Brain microvascular endothelial cell (primary cell): ENCODE results near the gene DCDC2.
"Not testable (repeated sequence)": the region's sequence is repeated elsewhere in the genome, so short reads cannot be mapped to it uniquely, and the experiment has no call there.

Source experiments
- DNase-seq: peaks from one replicate; pipeline ENCODE4 v3.0.0-alpha.2; 2020
- H3K27ac ChIP-seq: fragments of 250-450 bp; sonication (Bioruptor Pico); 2 replicates; pipeline ENCODE4 v1.5.1; 2020; ENCODE audit warnings: mild to moderate bottlenecking, moderate library complexity
- H3K27me3 ChIP-seq: fragments of 250-450 bp; sonication (Bioruptor Pico); replicated peaks from 2 replicates; pipeline ENCODE4 v1.5.1; 2020; ENCODE audit warnings: mild to moderate bottlenecking
- H3K36me3 ChIP-seq: fragments of 250-450 bp; sonication (Bioruptor Pico); replicated peaks from 2 replicates; pipeline ENCODE4 v1.5.1; 2020; ENCODE audit warnings: mild to moderate bottlenecking
- H3K4me3 ChIP-seq: 2 replicates; pipeline ENCODE4 v1.5.1; 2011; ENCODE audit warnings: low read depth, mild to moderate bottlenecking, control low read depth, low read length, moderate library complexity
- in situ Hi-C: cut with HindIII; loops from 2 replicates; pipeline ENCODE4 v1.10.0; 2017; ENCODE audit warnings: low sequenced_read_pairs, low pct_ligation_motif_present
- TF ChIP-seq, protein P1 (sequence below): IDR thresholded peaks from 2 replicates; pipeline ENCODE4 v1.5.1; 2011; ENCODE audit warnings: low read depth, mild to moderate bottlenecking, moderate library complexity, low read length, control low read depth, inconsistent platforms; ENCODE audit errors: missing control alignments

Gene DCDC2

DNA sequence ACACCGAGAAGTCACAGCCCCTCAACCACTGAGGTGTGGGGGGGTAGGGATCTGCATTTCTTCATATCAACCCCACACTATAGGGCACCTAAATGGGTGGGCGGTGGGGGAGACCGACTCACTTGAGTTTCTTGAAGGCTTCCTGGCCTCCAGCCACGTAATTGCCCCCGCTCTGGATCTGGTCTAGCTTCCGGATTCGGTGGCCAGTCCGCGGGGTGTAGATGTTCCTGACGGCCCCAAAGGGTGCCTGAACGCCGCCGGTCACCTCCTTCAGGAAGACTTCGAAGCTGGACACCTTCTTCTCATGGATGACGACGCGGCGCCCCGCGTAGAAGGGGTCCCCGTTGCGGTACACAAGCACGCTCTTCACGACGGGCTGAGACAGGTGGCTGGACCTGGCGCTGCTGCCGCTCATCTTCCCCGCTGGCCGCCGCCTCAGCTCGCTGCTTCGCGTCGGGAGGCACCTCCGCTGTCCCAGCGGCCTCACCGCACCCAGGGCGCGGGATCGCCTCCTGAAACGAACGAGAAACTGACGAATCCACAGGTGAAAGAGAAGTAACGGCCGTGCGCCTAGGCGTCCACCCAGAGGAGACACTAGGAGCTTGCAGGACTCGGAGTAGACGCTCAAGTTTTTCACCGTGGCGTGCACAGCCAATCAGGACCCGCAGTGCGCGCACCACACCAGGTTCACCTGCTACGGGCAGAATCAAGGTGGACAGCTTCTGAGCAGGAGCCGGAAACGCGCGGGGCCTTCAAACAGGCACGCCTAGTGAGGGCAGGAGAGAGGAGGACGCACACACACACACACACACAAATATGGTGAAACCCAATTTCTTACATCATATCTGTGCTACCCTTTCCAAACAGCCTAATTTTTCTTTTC, at the start of gene DCDC2:
DCDC2 (minus strand) TSS at position 724 of the 883 bp plus-strand sequence; CDS start at position 415, 309 bp downstream.
- Histone ChIP-seq H3K36me3 (no peaks in the 10 kb centered on the region), H3K27ac (no peak within 1 kb of the TSS), H3K4me3 (peak within 1 kb of the TSS; percentile 20), H3K27me3 (peaks cover 20% of the 10 kb centered on the region)
- TF ChIP-seq, protein P1, sequence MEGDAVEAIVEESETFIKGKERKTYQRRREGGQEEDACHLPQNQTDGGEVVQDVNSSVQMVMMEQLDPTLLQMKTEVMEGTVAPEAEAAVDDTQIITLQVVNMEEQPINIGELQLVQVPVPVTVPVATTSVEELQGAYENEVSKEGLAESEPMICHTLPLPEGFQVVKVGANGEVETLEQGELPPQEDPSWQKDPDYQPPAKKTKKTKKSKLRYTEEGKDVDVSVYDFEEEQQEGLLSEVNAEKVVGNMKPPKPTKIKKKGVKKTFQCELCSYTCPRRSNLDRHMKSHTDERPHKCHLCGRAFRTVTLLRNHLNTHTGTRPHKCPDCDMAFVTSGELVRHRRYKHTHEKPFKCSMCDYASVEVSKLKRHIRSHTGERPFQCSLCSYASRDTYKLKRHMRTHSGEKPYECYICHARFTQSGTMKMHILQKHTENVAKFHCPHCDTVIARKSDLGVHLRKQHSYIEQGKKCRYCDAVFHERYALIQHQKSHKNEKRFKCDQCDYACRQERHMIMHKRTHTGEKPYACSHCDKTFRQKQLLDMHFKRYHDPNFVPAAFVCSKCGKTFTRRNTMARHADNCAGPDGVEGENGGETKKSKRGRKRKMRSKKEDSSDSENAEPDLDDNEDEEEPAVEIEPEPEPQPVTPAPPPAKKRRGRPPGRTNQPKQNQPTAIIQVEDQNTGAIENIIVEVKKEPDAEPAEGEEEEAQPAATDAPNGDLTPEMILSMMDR = no peak
- in situ Hi-C loops = no loop called here
- DNase-seq = no peak

DNA sequence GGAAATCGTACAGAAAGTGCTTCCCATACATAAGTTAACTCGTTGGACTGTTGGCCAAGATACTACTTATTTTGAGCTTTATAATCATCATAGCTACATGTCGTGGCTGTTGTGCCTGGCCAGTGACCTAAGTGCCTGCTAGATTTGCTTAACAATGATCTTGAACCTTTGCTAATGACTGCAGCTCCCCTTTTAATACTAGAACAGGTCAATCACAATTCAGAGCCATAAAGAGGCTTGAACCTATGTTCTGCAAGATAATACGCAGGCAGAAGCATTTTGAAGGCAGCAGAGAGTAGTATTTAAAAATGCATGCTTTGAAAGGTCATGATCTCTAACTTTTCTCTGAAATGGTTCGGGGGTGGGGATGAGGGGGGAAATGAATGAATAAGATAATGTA, 47.4 kb upstream of the DCDC2 start:
- DNase-seq = no peak
- in situ Hi-C loops = no loop called here
- Histone ChIP-seq H3K27me3 (no peaks in the 10 kb centered on the region), H3K4me3 (no peak overlapping the region), H3K27ac (no peak overlapping the region), H3K36me3 (peaks cover 22% of the 10 kb centered on the region)
- TF ChIP-seq, protein P1 = no peak

DNA sequence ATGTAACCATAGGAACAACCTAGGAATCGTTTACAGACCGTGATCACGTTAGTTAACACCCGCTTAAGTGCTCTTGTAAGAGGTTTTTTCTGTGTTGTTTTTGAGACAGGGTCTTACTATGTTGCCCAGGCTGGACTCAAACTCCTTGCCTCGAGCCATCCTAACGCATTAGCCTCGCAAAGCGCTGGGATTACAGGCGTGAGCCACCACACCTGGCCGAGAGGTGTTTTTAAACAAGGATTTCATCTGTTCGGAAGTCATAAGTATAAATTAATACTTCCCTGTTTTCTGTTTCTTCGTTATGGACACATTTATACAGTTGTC, 45.6 kb upstream of the DCDC2 start:
- Histone ChIP-seq H3K4me3 (peak overlapping the region; percentile 98), H3K27ac (no peak overlapping the region), H3K36me3 (peaks cover 19% of the 10 kb centered on the region), H3K27me3 (no peaks in the 10 kb centered on the region)
- TF ChIP-seq, protein P1 = no peak
- no peak for DNase-seq
- in situ Hi-C loops = no loop called here

DNA sequence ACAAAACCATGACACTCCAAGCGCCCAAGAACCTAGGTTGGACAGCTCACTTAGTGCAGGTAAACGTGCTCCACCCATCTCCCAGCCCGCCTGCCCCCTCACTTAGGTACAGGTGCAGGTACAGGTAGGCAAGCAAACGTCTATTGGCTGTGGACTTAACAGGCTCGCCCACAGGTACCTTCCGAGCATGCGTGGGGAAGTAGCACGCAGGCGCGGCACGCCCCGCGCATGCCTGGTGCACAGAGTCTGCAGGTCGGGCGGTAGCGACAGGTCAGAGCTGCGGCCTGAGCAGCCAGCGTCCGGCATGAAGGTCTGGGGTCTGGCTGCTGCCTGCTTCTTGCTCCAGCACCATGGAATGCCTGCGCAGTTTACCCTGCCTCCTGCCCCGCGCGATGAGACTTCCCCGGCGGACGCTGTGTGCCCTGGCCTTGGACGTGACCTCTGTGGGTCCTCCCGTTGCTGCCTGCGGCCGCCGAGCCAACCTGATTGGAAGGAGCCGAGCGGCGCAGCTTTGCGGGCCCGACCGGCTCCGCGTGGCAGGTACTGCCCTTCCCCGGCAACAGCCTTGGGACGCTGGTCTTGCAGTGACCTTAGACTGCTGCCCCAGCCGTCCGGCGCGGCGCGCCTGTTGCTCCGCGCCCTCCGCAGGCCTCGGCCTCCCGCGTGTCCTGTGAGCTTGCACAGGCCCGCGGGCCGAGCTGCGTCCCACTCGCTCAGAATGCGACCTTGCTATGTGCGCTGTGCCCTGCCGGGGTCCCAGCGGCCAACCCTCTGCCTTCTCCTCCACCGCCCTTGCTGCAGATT, 45.0 kb upstream of the DCDC2 start, which contains the start of gene MRS2:
MRS2 (plus strand) TSS at position 240 of the 804 bp plus-strand sequence; CDS start at position 351, 111 bp downstream.
- no peaks in the 10 kb centered on the region for H3K27me3 ChIP-seq
- peak; percentile 60 for DNase-seq
- peak within 1 kb of the TSS; percentile 98 for H3K4me3 ChIP-seq
- in situ Hi-C loops = no loop called here
- H3K27ac ChIP-seq = peak within 1 kb of the TSS; percentile 9
- TF ChIP-seq, protein P1 = no peak
- H3K36me3 ChIP-seq = peaks cover 16% of the 10 kb centered on the region

DNA sequence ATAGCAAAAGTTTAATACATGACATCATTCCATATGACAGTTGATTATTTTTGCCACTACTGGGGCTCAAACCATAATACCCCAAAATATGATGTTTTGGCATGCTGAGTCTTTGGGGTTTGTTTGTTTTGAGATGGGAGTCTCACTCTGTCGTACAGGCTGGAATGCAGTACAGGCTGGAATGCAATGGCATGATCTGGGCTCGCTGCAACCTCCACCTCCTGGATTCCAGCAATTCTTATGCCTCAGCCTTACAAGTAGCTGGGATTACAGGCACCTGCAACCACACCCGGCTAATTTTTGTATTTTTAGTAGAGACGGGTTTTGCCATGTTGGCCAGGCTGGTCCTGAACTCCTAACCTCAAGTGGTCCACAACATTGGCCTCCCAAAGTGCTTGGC, 43.6 kb upstream of the DCDC2 start:
- Histone ChIP-seq H3K27me3 (no peaks in the 10 kb centered on the region), H3K27ac (no peak overlapping the region), H3K36me3 (peaks cover 9% of the 10 kb centered on the region), H3K4me3 (no peak overlapping the region)
- no peak for DNase-seq
- in situ Hi-C loops = no loop called here
- TF ChIP-seq, protein P1 = no peak

DNA sequence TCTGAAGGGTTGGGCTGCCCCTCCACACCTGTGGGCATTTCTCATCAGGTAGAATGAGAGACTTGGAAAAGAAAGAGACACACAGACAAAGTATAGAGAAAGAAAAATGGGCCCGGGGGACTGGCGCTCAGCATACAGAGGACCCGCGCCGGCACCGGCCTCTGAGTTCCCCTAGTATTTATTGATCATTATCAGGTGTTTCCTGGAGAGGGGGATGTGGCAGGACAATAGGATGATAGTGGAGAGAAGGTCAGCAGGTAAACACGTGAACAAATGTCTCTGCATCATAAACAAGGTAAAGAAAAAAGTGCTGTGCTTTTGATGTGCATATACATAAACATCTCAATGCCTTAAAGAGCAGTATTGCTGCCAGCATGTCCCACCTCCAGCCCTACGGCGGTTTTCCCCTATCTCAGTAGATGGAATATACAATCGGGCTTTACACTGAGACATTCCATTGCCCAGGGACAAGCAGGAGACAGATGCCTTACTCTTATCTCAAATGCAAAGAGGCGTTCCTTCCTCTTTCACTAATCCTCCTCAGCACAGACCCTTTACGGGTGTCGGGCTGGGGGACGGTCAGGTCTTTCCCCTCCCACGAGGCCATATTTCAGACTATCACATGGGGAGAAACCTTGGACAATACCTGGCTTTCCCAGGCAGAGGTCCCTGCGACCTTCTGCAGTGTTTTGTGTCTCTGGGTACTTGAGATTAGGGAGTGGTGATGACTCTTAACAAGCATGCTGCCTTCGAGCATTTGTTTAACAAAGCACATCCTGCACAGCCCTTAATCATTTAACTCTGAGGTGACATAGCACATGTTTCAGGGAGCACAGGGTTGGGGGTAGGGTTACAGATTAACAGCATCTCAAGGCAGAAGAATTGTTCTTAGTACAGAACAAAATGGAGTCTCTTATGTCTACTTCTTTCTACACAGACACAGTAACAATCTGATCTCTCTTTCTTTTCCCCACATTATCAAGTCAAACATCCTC, 42.5 kb upstream of the DCDC2 start:
- H3K27me3 ChIP-seq, H3K4me3 ChIP-seq, H3K27ac ChIP-seq, in situ Hi-C loops, DNase-seq, H3K36me3 ChIP-seq: not testable (repeated sequence)
